ENCODE measurements around the gene SPTAN1. TPM values are rescaled to one million over a fixed set of nuclear protein-coding genes. Genes with fewer than 3 reads are reported as not detected.

The SPTAN1 gene
- total and polyA plus RNA-seq, 2 donors (not counting 3 experiments of a cell fraction or from before 2014, with no cell fraction given), result 408 to 502 TPM

DNA sequence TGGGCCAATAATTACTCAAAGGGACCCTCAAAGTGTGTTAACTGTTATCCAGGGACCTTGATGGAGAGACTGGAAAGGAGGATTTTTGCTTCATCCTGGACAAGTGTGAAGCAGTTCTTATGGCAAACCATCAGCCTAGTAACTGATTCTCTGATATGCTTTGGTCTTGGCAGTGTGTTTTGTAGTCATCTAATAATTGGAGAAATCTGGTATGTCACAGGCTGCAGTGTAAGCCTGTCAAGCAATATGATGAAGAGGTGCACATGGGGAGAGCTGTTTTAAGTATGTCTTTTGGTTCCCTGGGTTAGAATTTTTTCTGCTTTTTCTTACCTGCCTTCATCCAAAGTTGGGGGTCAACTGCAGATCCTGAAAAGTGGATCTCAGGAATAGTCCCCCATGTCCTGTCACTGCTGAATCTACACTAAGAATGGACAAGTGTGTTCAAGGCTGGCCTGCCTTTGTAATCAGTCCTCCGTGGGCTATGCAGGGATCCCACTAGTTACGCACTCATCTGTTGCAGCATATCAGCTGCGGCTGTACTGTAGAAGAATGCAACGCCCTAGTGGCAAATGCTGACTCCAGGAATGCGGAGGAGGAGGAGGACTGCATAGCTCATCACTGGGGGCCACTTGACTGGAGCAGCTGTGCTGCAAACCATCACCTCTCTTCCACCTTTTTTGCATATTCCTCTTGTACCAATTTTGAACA, 1.9 kb downstream of the SPTAN1 start:
- H3K79me2 ChIP-seq (ENCODE audit: control insufficient read depth, insufficient read depth, low read length), result peaks cover 55% of the 10 kb centered on the region
- TF ChIP-seq EZH2 (IDR thresholded peaks at IDR 0.05; ENCODE audit: borderline replicate concordance, low read depth, low read length, severe bottlenecking), result no peak
- TF ChIP-seq FOS (IDR thresholded peaks at IDR 0.05; ENCODE audit: borderline replicate concordance, insufficient read depth, low read length), result no peak
- TF ChIP-seq POLR2AphosphoS5 (IDR thresholded peaks at IDR 0.05; ENCODE audit: insufficient read depth, low read depth, low read length), result peak; percentile 41
- peak; percentile 29 for TF ChIP-seq POLR2A (IDR thresholded peaks at IDR 0.05; ENCODE audit: low read depth, low read length)
- TF ChIP-seq, protein P1, sequence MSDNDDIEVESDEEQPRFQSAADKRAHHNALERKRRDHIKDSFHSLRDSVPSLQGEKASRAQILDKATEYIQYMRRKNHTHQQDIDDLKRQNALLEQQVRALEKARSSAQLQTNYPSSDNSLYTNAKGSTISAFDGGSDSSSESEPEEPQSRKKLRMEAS (IDR thresholded peaks at IDR 0.05; ENCODE audit: insufficient read depth, insufficient read length), result no peak
- peak overlapping the region; percentile 98 for H3K4me2 ChIP-seq (ENCODE audit: insufficient read depth, low read length)
- ChIA-PET CTCF (interaction anchor here (1.1 to 2.8 kb wide), 3 partner anchors 12 to 115 kb away, joined by 3 to 12 read pairs (median 4); no protein-coding TSS in a partner anchor), POLR2A (interaction anchor here (0.7 to 1.5 kb wide), 4 partner anchors 17 to 60 kb away, joined by 3 to 11 read pairs (median 6); no protein-coding TSS in a partner anchor)
- H3K4me3 ChIP-seq (replicated peaks in 1 of 3; ENCODE audit: insufficient read depth in 1 of 3, low read depth in 1 of 3, low read length in 3 of 3), result peak overlapping the region; percentile 8 to 99 (median 78)
- no peaks in the 10 kb centered on the region for H3K27me3 ChIP-seq (ENCODE audit: control insufficient read depth in 2 of 2, insufficient read depth in 2 of 2, low read length in 2 of 2)
- FAIRE-seq, result peak; percentile 69
- peak; percentile 64 for DNase-seq (ENCODE audit: low read depth, low spot score)
- H2AFZ ChIP-seq (ENCODE audit: low read depth, low read length), result no peak overlapping the region
- intact Hi-C loops (cut with micrococcal nuclease) (loop anchor here (5.0 to 10.0 kb wide), 4 partner anchors 117 to 260 kb away; partner anchors contain the start of gene SET), dilution Hi-C loops (cut with MboI; ENCODE audit: extremely low pct_ligation_motif_present, low sequenced_read_pairs) (no loop called here)
- H3K27ac ChIP-seq (ENCODE audit: insufficient read depth, low read depth, low read length), result peak overlapping the region; percentile 46
- H3K36me3 ChIP-seq (ENCODE audit: control insufficient read depth in 2 of 2, extremely low read depth in 1 of 2, insufficient read depth in 2 of 2, low read length in 2 of 2), result no peaks in the 10 kb centered on the region
- no TSS peak for BruUV-seq (replicated peaks)
- no peaks in the 10 kb centered on the region for H3K9me1 ChIP-seq (replicated peaks; ENCODE audit: control insufficient read depth, extremely low read depth, insufficient read depth, low read length)
- no peaks in the 10 kb centered on the region for H3K9me3 ChIP-seq (replicated peaks; ENCODE audit: control insufficient read depth, insufficient read depth, low read length)
- peak overlapping the region; percentile 95 for H3K9ac ChIP-seq (replicated peaks; ENCODE audit: extremely low read depth, insufficient read depth, low read length)
- H4K20me1 ChIP-seq (replicated peaks; ENCODE audit: control insufficient read depth, extremely low read depth, insufficient read depth, low read length), result peaks cover 3% of the 10 kb centered on the region
- H3K4me1 ChIP-seq (ENCODE audit: control insufficient read depth, extremely low read depth, insufficient read depth, low read length), result peaks cover 68% of the 10 kb centered on the region

Data from endothelial cell of umbilical vein (primary cell).